Measurements from ENCODE around the gene PHF2.

The PHF2 gene

GRCh38 chr9:93603011-93603410 is 26.6 kb downstream of the PHF2 start:
- DNase-seq = no peak

DNA sequence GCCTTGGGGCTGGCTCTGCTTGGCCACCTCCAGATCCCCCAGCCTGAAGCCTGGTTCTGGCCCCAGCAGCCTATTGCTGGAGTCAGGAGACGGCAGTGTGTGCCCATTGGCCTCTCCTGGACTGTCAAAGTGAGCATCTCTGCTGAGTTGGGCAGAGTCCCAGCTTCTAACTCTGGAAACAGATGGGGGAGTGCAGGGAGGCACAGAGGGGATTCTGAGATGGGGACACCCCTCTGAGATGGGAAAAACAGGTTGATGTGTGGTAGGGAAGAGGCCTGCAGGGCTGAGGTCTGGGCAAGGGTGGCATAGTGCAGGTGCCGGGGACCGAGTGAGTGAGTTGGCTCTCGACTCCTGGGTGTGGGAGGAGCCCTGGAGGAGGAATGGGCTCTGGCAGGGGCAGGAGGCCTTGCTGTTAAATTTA is 27.5 kb downstream of the PHF2 start:
- no peak for DNase-seq

DNA sequence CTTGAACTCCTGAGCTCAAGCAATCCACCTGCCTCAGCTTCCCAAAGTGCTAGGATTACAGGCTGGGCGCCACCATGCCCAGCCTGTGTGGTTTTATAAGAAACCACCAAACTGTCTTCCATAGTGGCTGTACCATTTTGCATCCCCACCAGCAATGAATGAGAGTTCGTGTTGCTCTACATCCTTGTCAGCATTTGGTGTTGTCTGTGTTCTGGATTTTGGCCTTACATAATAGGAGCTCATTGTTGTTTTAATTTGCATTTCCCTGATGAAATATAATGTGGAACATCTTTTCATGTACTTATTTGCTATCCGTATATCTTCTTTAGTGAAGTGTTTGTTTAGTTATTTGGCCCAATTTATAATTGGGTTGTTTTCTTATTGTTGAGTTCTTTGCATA is 29.8 kb downstream of the PHF2 start:
- no peak for DNase-seq

DNA sequence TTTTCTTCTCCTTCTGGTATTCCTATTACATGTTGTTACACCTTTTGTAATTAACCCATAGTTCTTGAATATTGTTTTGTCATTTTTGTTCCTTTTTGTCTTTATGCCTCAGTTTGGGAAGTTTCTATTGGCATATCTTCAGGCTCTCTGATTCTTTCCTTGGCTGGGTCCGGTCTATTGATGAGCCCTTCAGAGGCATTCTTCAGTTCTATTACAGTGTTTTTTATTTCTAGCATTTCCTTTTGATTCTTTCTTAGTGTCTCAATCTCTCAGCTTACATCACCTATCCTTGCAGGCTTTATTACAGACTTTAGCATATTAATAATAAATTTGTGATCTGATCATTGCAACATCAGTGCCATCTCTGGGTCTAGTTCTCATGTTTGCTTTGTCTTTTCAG is 33.8 kb downstream of the PHF2 start:
- DNase-seq = no peak

DNA sequence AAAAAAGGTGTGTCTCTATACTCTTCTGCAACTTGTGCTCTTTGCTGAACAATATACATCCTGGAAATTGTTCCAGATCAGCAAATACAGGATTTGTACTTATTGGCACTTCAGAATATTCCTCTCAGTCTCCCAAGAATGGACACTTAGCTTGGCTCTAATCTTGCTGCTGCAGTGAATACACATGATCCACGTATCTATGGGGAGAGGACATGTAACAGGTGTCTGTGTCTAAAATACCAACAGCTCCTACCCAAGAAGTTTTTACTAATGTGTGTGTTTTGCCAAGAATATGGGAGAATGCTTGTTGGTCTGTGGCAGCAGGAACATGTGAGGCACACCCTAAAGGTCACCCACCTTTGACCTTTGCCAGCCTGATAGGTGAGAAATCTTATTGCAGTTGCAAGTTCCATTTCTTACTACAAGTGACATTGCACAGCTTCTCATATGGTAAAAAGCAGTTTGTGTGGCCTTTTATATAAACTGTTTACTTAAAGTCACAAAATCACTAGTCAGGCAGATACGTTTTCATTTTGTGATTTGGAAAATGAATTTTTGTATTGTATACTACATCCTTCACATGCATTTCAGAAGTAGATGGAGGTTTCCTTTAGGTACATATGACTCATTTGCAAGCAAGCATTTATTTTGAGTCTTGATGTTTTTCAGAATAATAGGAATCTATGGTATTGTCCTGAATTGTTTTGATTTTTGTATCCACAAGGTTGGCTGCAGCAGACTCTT is 35.8 kb downstream of the PHF2 start:
- no peak for DNase-seq

DNA sequence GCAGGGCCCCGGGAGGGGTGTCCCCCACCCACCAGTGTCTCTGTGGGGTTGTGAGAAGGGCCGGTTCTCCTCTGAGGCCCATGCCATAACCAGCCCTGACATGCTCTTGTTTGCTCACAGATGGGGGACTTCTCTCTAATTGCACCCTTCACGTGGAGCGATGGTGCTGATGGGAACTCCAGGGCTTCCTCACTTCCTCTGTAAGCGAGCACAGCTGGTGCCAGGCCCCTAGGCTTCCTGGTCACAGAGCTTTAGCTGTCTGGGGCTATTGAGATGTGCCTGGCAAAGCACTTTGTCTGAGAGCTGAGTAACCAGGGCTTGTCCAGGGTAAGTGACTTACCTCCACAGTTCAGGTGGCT is 36.4 kb downstream of the PHF2 start:
- DNase-seq = no peak

DNA sequence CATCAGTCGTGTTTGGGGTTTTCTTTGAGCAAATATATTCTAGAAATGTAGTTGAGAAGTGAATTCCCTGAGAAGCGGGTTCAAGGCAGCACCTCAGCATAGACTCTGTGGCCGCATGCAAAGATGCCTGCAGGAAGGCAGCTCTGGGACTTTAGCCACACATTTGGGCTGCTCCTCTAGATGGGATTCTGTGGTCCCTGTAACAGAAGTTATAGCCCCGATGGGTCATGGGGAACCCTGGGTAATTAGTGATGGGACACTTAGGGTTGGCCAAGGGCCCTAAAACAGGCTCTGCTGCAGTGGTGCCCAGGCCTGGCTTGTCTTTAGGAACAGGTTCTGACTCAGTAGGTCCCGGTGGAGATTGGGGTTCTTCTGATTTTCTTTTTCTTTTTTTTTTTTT is 36.8 kb downstream of the PHF2 start:
- DNase-seq = no peak

- no peak for DNase-seq
These were observed 37.4 kb downstream of the PHF2 start for GRCh38 chr9:93613791-93614190.

DNA sequence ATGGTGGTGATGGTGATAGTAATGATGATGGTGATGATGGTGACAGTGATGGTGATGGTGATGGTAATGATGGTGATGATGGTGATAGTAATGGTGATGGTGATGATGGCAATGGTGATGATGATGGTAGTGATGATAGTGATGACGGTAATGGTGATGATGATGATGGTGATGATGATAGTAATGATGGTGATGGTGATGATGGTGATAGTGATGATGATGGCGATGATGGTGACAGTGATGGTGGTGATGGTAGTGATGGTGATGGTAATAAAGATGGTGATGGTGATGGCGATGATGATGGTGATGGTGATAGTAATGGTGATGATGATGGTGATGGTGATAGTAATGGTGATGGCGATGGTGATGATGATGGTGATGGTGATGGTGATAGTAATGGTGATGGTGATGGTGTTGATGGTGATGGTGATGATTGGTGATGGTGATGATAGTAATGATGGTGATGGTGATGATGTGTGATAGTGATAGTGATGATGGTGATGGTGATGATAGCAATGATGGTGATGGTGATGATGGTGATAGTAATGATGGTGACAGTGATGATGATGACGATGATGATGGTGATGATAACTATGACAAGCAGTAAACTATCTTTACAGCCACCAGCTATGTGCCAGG is 38.6 kb downstream of the PHF2 start:
- no peak for DNase-seq

DNA sequence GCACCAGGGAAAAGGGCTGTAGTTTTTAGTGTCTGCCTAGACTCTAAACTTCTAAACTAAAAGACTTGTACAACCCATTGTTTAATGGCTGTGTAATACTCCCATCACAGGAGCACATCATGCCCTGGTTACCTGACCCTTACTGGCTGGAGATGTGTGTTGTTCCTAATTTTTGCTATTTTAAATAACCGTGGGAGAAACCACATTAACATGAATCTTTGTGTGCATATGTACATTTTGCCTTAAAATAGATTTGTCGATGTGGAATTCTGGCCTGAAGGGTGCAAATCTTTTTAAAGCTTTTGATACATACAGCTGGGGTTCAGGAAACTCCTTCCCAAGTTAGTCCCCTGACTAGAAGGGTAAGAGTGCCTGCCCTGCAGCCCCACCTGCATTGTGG is 39.7 kb downstream of the PHF2 start:
- no peak for DNase-seq

DNA sequence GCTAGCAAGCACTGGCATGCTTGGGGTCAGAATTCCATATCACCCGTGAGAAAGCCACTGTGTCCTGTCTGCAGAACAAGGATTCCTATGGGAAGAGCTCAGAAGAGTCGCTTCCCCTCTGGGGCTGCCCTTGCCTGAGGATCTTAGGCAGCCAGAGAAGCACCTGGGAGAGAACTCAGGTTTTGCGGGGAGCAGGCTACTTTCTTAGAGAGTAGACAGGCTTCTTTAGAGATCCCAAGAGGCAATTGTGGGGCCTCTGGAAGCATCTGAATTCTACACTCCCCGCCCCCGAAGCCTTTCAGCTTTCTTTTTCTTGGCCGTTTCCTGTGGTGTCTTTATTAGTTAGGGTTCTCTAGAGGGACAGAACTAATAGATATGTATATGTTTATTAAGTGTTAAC is 40.9 kb downstream of the PHF2 start:
- no peak for DNase-seq

DNA sequence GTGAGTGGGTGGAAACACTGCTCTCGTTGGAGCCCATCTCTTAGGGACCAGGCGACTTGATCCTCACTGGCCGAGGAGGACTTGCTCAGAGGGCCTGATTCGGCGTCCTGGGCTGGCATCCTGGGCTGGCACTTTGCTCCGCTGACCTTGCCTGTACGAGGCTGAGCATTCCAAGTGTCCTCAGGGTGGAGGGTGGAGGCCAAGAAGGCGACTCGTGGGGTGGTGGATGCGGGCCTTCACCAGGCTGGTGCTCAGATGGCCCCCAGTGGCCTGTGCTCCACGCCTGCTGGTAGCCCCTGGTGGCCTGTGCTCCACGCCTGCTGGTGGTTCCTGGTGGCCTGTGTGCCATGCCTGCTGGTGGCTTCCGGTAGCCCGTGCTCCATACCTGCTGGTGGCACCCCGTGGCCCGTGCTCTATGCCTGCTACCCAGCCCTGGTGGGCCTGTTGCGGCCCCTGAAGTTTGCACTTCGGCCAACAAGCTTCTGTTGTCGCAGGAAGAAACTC is 42.9 kb downstream of the PHF2 start:
- DNase-seq = no peak

DNA sequence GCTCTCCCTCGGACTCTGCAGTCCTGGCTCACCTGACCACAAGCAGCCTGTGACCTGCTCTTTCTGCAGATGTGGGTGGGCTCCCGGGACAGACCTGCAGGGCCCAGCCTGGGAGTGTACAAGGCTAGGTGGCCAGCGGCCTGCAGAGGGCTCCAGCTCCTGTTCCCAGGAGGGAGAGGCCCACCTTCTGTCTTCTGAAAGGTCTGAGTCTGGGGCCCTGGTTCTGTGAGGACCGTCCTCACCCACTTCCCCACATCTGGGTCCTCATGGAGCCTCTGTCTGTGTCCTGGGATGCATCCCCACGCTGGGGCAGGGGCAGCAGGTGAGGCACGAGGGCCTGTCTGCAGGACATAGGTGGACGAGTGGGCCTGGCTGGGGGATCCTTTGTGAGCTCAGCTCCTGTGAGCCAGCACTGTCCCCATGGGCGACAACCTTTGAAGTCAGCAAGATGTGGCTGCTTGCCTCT is 43.7 kb downstream of the PHF2 start:
- DNase-seq = no peak

DNA sequence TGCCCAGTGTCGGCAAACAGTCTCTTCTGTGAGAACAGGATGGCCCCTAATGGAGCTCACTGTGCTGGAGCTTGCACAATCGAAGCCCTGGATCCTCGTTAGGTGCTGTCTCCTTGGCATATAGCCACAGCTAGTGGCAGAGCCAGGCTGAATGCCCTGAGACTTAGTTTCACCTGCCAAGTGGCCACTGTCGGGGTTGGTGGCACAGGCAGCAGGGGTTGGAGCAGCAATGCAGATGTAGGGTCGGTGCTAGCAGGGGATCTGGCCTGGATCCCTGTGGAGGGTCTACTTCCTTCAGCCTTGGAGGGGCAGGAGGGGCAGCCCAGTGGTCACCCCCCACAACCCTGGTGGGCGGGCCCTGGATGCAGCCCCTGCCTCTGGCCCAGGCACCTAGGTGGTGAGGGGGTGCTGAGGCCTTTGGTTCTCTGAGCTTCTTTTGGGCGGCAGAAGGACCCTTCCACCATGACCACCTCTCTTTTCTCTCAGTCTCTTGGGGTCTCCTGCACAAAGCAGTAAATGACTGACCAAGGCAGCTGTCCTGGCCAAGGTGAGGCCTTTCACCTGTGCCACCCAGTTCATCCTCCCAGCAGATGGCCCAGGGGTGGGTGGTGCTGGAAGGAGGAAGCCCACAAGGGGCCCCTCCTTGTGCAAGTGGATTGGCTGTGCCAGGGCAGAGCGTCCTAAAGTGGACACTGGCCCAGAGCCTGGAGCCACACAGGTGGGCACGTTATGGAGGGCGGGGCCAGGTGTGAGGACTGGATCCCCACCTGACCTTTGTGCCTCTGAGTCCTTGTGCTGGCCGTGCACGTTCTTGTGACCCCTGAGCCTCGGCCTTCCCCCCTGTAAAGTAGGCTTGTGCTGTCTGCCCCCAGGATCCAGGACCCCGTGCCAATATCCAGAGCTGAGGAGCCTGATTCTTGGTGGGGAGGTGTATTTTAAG is 44.8 kb downstream of the PHF2 start:
- DNase-seq = no peak

GRCh38 chr9:93621922-93622321 is 45.5 kb downstream of the PHF2 start:
- DNase-seq = no peak

DNA sequence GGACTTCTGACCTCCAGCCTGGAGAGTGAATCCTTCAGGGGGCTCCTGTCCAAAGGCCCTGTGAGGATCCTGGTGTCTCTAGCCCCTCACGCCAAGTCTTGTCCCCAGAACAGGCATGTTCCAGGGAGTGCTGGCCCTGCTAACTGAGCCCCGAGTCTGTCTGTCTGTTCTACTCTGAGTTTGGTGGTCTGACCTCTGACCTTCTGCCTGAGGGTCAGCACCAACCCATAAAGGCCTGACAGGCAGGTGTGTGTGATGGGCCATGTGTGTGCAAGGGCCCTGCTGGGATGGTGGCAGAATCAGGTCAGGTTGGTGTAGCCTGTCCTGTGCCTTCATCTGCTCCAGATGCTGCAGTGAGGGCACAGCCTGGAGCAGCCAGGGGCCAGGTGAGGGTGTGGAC is 46.3 kb downstream of the PHF2 start:
- DNase-seq = no peak

GRCh38 chr9:93623753-93624152 is 47.4 kb downstream of the PHF2 start:
- DNase-seq = no peak

- no peak for DNase-seq
These were observed 48.0 kb downstream of the PHF2 start for GRCh38 chr9:93624431-93624834.

GRCh38 chr9:93624977-93625376 is 48.6 kb downstream of the PHF2 start:
- no peak for DNase-seq

- no peak for DNase-seq
These were observed 53.5 kb downstream of the PHF2 start for GRCh38 chr9:93629920-93630319.

- DNase-seq = no peak
These were observed 54.5 kb downstream of the PHF2 start for GRCh38 chr9:93630806-93631411.

GRCh38 chr9:93633492-93634221 is 57.3 kb downstream of the PHF2 start:
- DNase-seq = no peak
